Sigmoid colon (tissue), 7 donors: Measurements from ENCODE around the gene MST1. TPM values are rescaled to one million over a fixed set of nuclear protein-coding genes. Genes with fewer than 3 reads are reported as not detected.

Experiments
- DNase-seq: peaks from one replicate; pipeline ENCODE4 v3.0.0-alpha.2; 2019
- H3K27ac ChIP-seq, 4 donors: fragments of 200-600 bp; sonication (generic); one replicate each; pipeline ENCODE4 v1.5.1; 2016 to 2019; ENCODE audit warnings: mild to moderate bottlenecking in 1 of 4
- H3K27me3 ChIP-seq, 3 donors: fragments of 200-600 bp; sonication (generic); one replicate each; pipeline ENCODE4 v1.5.1; 2019; ENCODE audit warnings: mild to moderate bottlenecking in 1 of 3
- H3K36me3 ChIP-seq, 4 donors: fragments of 200-600 bp; sonication (generic); one replicate each; pipeline ENCODE4 v1.5.1; 2016 to 2019
- H3K4me1 ChIP-seq, 4 donors: fragments of 200-600 bp; sonication (generic); one replicate each; pipeline ENCODE4 v1.5.1; 2017 to 2019
- H3K4me3 ChIP-seq, 4 donors: fragments of 200-600 bp; sonication (generic); one replicate each; pipeline ENCODE4 v1.5.1; 2017 to 2019; ENCODE audit warnings: mild to moderate bottlenecking in 2 of 4, moderate library complexity in 1 of 4
- H3K9me3 ChIP-seq, 4 donors: fragments of 200-600 bp in 3 of 4; sonication (generic) in 3 of 4; one replicate each; pipeline versions ENCODE4 v1.5.1 to v1.6.1; 2013 to 2019
- CTCF ChIP-seq, 4 experiments: fragments of 450-650 bp in 3 of 4; fragments of 200-600 bp in 1 of 4; IDR thresholded peaks; one replicate each; pipeline ENCODE4 v1.5.1; 2016 to 2019; ENCODE audit warnings: antibody characterized with exemption in 4 of 4, mild to moderate bottlenecking in 3 of 4, moderate library complexity in 2 of 4
- EP300 ChIP-seq, 4 donors: sonication (generic); formaldehyde crosslinking; IDR thresholded peaks; one replicate each; pipeline ENCODE4 v1.6.1; 2017; ENCODE audit warnings: antibody characterized with exemption in 4 of 4
- POLR2A ChIP-seq, 2 donors: fragments of 450-650 bp; IDR thresholded peaks; one replicate each; pipeline ENCODE4 v1.6.1; 2016; ENCODE audit warnings: antibody characterized with exemption in 2 of 2, mild to moderate bottlenecking in 2 of 2, moderate library complexity in 2 of 2
- POLR2AphosphoS5 ChIP-seq, 4 donors: sonication (generic); formaldehyde crosslinking; IDR thresholded peaks; one replicate each; pipeline ENCODE4 v1.6.1; 2017; ENCODE audit warnings: antibody characterized with exemption in 4 of 4
- WGBS, 2 donors: extraction: QIAGEN DNeasy Blood & Tissue Kit; methylation state at CpG; one replicate each; pipeline ENCODE4 v1.1.7; 2013; 5-methylcytosine and 5-hydroxymethylcytosine counted together
- intact Hi-C: fragments of 100-400 bp; cut with DNase I; formaldehyde crosslinking; loops from one replicate; pipeline ENCODE4 v1.15.1; 2023
- polyA plus RNA-seq, 3 donors: library from polyadenylated mRNA; stranded (reverse); fragments of 200-250 nt; gene quantifications; one replicate each; pipeline ENCODE4 v1.2.3, GENCODE V29; 2013
- total RNA-seq, 4 donors: library from RNA; depleted of rRNA; stranded (reverse); fragments of >200 nt; gene quantifications; one replicate each; pipeline ENCODE4 v1.1.0, GENCODE V29; 2016
- donor health status: healthy with polysubstance abuse.
- donor health status: Bipolar disorder and iron deficiency.
- donor health status: healthy.

The MST1 gene
- total and polyA plus RNA-seq, 7 donors = 3.0 to 18.1 (median 7.7) TPM; not detected in 1

GRCh38 chr3:49675912-49676311, 13.4 kb downstream of the MST1 start:
- Histone ChIP-seq H3K4me3 (no peak overlapping the region), H3K9me3 (no peaks in the 10 kb centered on the region), H3K27me3 (no peaks in the 10 kb centered on the region), H3K36me3 (peaks cover 25 to 54% (median 46%) of the 10 kb centered on the region in 4 donors), H3K4me1 (peaks cover 0 to 21% (median 20%) of the 10 kb centered on the region in 4 donors), H3K27ac (no peak overlapping the region)
- no peak for DNase-seq
- intact Hi-C loops = no loop called here
- TF ChIP-seq POLR2A (IDR thresholded peaks at IDR 0.05) (no peak), CTCF (IDR thresholded peaks at IDR 0.05) (no peak), EP300 (IDR thresholded peaks at IDR 0.05) (no peak), POLR2AphosphoS5 (IDR thresholded peaks at IDR 0.05) (no peak)
- WGBS, 2 donors = 96% methylated on average over 11 of the region's 11 CpGs

- Histone ChIP-seq H3K4me3 (peak overlapping the region; percentile 83 to 94 (median 90)), H3K4me1 (peaks cover 0 to 21% (median 20%) of the 10 kb centered on the region in 4 donors), H3K27me3 (no peaks in the 10 kb centered on the region), H3K27ac (peak overlapping the region; percentile 87 to 95 (median 88)), H3K36me3 (peaks cover 12 to 41% (median 36%) of the 10 kb centered on the region in 4 donors), H3K9me3 (no peaks in the 10 kb centered on the region)
- 3 to 4% methylated on average over 34 of the region's 34 CpGs for WGBS, 2 donors
- DNase-seq = peak; percentile 75
- TF ChIP-seq EP300 (IDR thresholded peaks at IDR 0.05) (no peak), POLR2AphosphoS5 (IDR thresholded peaks at IDR 0.05) (no peak), CTCF (IDR thresholded peaks at IDR 0.05) (no peak), POLR2A (IDR thresholded peaks at IDR 0.05) (no peak)
- intact Hi-C loops = loop anchor here (5.0 kb wide), 1 partner anchor 247 kb away; the partner anchor contains the start of gene NICN1
Observed at GRCh38 chr3:49674497-49674983, 14.7 kb downstream of the MST1 start.

GRCh38 chr3:49673715-49674496, 15.4 kb downstream of the MST1 start, which contains the start of gene APEH:
TSS of gene APEH (plus strand) at chr3:49674351. CDS start at chr3:49674402, 51 bp downstream.
- H3K27me3 ChIP-seq = peaks cover 0 to 4% (median 1%) of the 10 kb centered on the region in 3 donors
- peaks cover 0 to 21% (median 20%) of the 10 kb centered on the region in 4 donors for H3K4me1 ChIP-seq
- 1% methylated on average over 71 of the region's 71 CpGs for WGBS, 2 donors
- H3K9me3 ChIP-seq = no peaks in the 10 kb centered on the region
- peak; percentile 98 for DNase-seq
- TF ChIP-seq POLR2A (IDR thresholded peaks at IDR 0.05) = peak; percentile 43 to 76
- TF ChIP-seq EP300 (IDR thresholded peaks at IDR 0.05) = no peak
- TF ChIP-seq CTCF (IDR thresholded peaks at IDR 0.05) = no peak
- TF ChIP-seq POLR2AphosphoS5 (IDR thresholded peaks at IDR 0.05) = peak; percentile 69 to 93 (median 84)
- intact Hi-C loops = loop anchor here (5.0 kb wide), 1 partner anchor 247 kb away; the partner anchor contains the start of gene NICN1
- H3K4me3 ChIP-seq = peak within 1 kb of the TSS; percentile 83 to 94 (median 90)
- peaks cover 5 to 34% (median 30%) of the 10 kb centered on the region in 4 donors for H3K36me3 ChIP-seq
- peak within 1 kb of the TSS; percentile 87 to 95 (median 88) for H3K27ac ChIP-seq

GRCh38 chr3:49673121-49673714, 16.1 kb downstream of the MST1 start:
- H3K9me3 ChIP-seq = no peaks in the 10 kb centered on the region

More at GRCh38 chr3:49673121-49673714, 16.1 kb downstream of the MST1 start:
- TF ChIP-seq POLR2A (IDR thresholded peaks at IDR 0.05) = no peak
- TF ChIP-seq CTCF (IDR thresholded peaks at IDR 0.05) = no peak
- no peak for TF ChIP-seq EP300 (IDR thresholded peaks at IDR 0.05)
- TF ChIP-seq POLR2AphosphoS5 (IDR thresholded peaks at IDR 0.05) = no peak
- H3K4me3 ChIP-seq = peak overlapping the region; percentile 83 to 94 (median 90)
- no peak for DNase-seq
- H3K36me3 ChIP-seq = peaks cover 0 to 27% (median 23%) of the 10 kb centered on the region in 4 donors
- H3K4me1 ChIP-seq = peaks cover 0 to 21% (median 20%) of the 10 kb centered on the region in 4 donors
- peaks cover 0 to 10% (median 8%) of the 10 kb centered on the region in 3 donors for H3K27me3 ChIP-seq
- 20 to 22% methylated on average over 17 of the region's 17 CpGs for WGBS, 2 donors
- peak overlapping the region; percentile 87 to 95 (median 88) for H3K27ac ChIP-seq
- intact Hi-C loops = loop anchor here (5.0 kb wide), 1 partner anchor 246 kb away; the partner anchor contains the start of gene NICN1
